NCI-H1417 treated with DMSO at 0.1 percent for 48 hours (cell line): ENCODE results near the gene TPO.

Experiments
- DNase-seq: peaks from one replicate; lab custom pipeline; 2025; lab: John Stamatoyannopoulos, UW

Gene TPO

DNA sequence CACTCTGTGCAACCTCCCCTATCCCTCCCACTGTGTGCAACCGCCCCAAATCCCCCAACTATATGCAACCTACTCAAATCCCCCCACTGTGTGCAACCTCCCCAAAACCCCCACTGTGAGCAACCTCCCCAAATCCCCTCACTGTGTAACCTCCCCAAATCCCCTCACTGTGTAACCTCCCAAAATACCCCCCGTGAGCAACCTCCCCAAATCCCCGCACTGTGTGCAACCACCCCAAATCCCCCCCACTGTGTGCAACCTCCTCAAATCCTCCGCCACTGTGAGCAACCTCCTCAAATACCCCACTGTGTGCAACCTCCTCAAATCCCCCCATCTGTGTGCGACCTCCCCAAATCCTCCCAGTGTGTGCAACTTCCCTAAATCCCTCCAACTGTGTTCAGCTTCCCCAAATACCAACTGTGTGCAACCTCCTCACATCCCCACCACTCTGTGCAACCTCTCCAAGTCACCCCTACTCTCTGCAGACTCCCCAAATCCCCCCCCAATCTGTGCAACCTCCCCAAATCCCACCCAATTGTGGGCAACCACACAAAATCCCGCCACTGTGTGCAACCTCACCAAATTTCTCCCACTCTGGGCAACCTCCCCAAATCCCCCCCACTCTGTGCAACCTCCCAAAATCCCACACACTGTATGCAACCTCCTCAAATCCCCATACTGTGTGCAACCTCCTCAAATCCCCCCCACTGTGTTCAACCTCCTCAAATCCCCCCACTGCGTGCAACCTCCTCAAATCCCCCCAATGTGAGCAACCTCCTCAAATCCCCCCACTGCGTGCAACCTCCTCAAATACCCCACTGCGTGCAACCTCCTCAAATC, 114.1 kb downstream of the TPO start:
- DNase-seq, result no peak

DNA sequence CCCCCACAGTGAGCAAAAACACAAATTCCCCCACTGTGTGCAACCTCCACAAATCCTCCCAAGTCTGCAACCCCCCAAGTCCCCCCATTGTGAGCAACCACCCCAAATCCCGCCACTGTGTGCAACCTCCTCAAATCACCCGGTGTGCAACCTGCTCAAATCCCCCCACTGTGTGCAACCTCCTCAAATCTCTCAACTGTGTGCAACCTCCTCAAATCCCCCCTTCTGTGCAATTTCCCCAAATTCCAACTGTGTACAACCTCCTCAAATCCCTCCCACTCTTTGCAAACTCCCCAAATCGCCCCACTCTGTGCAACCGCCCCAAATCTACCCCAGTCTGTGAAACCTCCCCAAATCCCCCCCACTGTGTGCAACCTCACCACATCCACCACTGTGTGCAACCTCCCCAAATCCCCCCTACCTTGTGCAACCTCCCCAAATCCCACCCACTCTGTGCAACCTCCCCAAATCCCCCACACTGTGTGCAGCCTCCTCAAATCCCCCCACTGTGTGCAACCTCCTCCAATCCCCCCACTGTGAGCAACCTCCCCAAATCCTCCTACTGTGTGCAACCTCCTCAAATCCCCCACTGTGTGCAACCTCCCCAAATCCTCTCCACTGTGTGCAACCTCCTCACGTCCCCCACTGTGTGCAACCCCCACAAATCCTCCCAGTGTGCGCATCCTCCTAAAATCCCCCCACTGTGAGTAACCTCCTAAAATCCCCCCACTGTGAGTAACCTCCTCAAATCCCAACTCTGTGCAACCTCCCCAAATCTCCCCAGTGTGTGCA, 115.2 kb downstream of the TPO start:
- no peak for DNase-seq

DNA sequence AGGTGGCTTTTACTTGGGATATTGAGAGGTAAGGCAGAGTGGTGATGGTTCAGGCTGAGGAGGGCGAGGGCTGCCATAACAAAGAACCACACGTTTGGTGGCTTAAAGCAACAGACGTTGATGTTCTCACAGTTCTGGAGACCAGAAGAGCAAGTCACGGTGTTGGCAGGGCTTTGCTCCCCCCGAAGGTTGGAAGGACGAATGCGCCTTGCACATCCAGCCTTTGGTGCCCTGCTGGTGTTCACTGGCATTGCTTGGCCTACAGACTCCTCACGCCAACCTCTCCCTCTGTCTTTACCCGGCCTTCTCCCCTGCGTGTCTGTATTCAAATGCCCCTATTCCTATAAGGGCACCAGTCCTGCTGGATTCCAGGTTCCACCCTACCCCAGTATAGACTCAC, 125.4 kb downstream of the TPO start:
- DNase-seq, result no peak

DNA sequence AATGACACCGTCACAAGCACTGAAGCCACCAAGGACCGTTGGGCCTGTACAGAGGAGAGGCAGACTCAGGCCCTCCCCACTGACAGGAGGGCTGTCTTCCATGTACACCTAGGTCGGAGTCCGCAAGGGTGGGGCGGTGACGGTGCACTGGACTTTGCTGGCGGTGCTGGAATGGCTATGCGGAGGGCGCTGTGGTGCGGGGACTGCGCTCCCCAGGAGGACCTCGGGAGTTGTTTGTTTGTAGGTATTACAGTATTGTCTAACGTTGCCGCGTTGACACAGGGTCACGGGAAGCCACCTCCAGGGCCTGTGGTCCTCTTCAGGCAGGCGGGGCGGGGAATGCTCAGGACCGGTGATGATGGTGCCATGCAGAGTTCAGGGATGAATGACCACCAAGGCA, 126.2 kb downstream of the TPO start:
- no peak for DNase-seq

DNA sequence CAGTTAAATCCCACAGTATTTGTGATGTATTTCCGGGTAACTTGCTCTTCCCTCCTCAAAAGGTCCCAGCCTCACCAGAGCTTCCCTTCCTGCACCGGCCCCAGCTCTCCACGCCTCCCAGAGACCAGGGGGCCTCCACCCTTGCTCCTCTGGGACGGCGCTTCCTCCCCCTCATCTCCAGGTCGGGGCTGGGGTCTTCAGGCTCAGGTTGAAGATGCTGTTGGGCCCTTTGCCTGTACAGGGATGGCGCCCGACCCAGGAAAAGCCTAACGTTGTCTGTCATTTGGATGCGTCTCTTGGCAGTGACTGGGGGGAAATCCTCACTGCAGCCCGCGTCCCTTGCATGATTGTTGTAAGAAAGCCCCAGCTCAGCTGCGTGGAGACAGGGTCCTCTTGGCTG, 126.7 kb downstream of the TPO start:
- no peak for DNase-seq

DNA sequence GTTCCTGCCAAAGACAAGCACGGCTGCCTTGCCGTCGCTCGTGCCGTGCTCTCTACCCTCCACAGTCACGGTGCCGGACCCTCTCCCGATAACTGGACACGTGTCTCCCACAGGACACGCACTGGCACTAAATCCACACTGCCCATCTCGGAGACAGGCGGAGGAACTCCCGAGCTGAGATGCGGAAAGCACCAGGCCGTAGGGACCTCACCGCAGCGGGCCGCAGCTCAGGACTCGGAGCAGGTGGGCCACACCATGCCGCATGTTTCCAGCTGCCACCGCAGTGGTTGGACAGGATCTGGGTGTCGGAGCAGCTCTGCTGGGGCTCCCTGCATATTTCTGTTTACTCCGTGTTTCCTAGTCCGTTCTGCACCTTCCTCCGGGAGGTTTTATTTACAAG, 127.2 kb downstream of the TPO start:
- DNase-seq, result no peak

DNA sequence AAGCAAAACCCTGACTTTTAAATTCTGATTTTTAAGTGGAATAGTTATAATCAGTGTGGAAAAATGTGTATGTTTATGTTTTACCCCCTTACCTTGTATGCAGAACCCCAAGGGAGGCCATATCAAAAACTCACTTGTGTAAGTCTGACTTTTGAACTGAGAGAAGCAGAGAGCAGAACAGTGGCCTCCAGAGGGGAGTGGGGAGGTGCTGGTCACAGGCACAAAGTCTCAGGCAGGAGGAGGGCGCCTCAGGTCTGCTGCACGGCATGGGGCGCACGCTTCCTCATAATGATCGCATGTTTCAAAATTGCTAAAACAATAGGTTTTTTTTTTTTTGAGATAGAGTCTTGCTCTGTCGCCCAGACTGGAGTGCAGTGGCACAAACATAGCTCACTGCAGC, 127.8 kb downstream of the TPO start:
- no peak for DNase-seq

DNA sequence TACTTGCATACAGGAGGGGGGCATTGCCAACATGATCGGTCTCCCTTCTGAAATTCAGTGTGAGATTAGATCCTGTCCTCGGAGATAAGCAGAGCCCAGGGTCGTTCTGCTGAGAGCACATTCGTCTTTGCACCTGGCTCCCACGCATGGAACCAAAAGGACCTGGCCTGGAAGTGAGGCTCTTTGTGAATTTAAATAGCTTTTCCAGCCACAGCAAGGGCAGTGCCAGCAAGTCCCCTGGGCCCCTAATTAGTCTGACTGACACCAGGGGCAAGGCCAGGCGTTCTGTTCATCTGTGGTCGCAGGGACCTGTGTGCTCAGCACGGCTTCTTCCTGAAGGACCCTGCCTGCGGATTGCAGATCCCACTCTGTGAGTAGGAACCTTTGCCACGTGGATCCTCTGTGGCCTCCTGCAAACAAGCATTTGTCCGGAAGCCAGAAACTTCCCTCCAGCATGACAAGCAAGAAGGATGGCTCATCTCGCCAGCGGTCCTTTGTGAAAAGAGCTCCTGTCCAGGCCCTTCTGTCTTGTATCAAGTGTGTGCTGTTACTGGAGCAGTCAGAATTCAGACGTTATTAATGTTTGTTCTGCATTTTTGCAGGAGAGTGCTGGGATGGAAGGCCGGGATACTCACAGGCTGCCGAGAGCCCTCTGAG, 128.7 kb downstream of the TPO start:
- DNase-seq, result no peak

DNA sequence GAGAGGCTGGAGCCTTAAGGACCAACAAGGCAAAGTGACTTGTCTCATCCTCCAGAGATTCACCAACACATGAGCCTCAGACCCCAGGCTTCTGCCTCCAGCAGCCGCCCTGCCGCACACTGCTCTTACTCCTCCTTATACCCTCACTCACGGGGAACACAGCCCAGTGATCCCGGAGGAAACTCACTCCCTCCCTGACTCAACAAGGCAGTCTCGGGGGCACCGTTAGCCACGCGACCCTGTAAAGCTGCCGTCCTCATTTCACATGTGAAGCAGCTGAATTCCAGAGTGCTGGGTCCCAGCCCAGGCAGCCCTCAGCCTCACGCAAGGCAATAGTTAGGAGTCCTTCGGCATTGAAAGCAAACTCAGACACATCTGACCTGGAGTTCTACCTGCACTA, 129.7 kb downstream of the TPO start:
- no peak for DNase-seq

DNA sequence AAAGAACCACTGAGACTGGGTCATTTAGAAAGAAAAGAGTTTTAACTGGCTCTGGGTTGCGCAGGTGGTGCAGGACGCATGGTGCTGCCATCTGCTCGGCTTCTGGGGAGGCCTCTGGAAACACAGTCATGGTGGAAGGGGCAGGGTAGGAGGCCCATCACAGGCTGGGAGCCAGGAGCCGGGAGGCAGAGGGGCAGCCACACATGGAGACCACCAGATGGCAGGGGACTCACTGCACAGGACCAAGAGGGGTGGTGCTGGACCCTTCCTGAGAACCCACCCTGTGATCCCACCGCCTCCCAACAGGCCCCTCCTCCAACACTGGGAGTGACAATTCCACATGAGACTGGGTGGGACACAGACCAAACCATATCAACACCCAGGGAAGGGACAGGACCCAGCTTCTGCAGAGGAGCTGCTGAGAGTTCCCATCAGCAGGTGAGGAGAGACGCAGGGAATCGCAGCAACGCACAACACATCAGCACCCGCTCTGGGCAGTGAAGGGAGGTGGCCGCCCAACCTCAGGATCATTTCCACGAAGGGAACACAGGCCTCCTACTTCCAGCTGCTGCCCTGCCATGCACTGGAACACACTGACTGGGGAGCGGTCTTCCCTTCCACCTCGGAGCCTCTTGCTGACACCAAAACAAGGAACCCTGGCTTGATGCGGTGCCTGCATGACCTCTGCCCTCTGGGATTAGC, 130.7 kb downstream of the TPO start:
- no peak for DNase-seq

DNA sequence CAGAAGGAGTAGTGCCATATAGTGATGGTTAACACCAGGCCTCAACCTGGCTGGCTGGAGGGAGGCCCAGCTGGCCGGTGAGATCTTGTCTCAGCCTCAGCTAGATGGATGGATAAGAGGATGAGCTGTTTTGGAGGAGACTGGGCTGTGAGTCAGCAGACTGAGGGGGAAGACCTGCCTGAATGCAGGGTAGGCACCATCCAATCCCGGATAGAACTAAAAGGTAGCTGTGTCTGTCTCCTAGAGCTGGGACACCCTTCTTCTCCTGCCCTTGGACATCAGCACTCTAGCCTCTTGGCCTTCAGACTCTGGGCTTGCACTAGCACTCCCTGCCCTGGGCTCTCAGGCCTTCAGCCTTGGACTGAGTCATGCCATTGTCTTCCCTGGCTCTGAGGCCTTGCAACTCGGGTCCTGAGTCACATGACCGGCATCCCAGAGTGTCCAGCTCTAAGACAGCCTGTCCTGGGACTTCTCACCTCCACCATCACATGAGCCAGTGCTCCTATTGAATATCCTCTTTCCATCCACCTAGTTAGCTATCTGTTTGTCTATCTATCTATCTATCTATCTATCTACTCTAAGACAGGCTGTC, 131.3 kb downstream of the TPO start:
- no peak for DNase-seq

DNA sequence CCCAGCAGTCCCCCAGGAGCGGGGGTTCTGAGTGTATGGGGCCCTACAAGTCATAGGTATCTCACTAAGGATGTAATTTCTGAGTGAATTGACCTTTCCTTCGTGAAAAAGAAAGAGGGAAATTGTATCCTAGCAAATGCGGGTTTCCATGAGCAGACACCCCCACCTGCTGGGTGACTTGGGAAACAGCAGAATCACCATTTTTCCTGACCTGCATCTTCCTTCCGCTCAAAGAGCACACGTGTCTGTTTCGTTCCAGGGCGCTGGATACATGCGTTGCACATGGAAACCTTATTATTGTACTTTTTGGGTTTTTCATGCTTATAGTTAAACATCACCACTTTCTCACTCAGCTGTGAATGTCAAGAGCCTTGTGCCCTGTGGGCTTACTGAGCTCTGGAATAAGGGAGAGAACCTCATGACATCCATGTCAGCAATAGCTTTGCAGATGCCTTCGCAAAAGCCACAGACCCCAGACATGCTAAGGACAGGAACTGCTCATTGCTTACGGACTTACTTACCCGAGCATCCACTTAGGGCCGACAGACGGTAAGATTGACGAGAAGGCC, 132.8 kb downstream of the TPO start:
- no peak for DNase-seq

DNA sequence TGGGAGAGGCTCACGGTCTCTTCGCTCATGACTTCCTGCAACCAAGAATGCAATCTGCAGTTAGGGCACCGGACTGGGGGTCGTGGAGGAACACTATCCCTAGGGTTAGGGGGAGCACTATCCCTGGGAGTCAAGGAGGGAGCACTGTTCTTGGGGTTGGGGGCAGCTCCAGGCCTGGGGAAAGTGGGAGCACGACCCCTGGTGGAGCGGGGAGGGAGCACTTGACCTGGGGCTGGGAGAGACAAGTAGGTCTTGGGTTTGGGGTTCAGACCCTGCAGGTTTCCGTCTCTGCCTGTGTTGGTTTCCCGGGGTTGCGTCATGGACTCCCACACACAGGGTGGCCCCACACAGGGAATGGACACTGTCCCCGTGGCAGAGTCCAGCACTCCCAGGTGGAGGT, 133.6 kb downstream of the TPO start:
- no peak for DNase-seq

DNA sequence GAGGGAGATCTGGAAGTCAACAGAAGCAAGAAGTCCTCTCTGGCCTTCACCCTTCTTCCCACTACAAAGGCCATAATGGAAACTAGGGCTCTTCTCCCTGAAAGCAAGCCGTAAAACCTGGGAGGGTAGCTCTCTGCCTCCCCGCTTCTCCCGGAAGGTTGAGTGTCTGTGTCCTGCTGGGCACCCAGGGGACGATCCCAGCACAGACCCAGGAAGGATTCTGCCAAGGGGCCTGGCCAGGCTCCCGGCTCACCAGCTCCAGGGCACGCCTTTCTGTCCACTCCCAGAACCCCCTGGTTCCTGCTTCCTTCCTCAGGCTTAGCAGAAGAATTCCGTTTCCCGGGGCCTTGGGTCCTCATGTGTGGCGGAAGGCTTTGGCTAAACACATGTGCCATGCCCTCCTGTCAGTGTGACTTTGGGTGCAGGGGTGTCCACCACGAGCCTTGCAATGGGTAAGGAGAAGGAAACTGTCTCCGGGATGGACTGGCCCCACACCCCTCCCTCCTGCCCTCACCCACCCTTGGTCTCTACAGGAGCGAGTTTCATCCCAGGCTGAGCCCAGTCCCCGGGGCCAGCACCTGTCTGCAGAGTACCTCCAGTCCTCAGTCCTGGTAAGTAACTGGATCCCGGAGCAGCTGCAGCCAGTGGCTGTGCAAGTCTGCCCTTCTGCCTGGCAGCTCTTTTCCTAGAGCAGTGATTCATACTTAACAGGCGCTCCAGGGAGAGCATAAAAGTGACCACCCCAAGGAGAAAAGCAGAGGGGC, 135.8 kb downstream of the TPO start:
- no peak for DNase-seq

DNA sequence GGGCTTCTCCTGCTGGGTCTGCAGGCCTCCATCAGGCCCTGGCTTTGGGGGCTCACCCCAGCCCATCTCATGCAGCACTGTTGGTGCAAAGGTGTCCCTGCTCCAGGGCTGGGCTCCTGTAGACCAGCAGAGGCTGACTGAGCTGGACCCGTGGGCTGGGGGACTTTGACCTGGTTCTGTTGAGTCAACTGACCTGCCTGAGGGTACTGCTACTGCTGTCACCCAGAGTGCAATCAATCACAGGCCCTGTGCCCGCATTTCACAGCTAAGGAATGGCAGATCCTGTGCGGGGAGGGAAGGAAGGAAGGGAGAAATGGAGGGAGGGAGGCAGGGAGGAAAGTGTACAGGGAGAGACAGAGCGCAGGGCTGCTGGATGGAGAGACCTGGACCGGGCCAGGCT, 136.8 kb downstream of the TPO start:
- DNase-seq, result no peak

DNA sequence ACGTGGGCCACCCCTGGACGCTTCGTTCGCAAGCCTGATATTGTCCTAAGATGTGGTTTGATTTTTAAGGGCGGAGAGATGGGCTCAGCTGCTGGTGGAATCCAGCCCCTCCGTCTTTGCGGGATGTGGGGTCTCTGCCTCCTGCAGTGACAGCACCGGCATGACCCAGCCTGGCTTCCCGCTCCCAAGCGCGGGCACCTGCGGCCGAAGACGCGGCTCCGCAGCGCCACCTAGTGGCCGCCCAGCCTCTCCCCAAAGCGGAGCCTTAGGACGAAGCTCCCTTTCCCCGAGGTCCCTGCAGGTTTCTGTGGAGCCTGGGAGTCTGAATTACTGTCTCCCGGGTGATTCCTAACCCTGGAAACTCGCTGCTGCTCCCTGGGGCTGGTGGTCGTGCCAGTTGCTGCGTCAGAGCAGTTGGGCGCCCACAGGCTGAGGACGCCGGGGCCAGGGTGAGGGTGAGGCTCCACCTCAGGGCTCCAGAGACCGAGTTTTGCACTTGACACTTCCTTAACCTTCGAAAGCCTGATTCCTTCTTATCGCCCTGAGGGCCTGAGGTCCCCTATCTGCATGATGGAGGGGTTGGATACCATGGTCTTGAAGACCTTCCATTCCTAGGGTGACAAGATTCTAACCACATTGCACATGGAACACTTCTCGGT, 137.5 kb downstream of the TPO start:
- DNase-seq, result no peak

DNA sequence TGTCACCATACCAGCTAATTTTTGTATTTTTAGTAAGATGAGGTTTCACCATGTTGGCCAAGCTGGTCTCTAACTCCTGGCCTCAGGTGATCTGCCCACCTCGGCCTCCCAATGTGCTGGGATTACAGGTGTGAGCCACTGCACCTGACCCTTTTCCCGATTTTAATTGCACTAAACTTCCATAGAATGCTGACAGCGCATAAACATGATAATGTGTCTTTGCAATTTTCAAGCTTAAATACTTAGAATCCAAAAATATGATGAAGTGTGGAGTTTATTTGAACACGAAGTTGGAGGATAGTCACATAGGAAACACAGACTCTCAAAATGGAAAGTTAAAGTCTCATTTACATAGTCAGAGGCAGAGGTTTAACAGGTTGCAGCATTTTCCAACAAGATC, 138.6 kb downstream of the TPO start:
- no peak for DNase-seq

DNA sequence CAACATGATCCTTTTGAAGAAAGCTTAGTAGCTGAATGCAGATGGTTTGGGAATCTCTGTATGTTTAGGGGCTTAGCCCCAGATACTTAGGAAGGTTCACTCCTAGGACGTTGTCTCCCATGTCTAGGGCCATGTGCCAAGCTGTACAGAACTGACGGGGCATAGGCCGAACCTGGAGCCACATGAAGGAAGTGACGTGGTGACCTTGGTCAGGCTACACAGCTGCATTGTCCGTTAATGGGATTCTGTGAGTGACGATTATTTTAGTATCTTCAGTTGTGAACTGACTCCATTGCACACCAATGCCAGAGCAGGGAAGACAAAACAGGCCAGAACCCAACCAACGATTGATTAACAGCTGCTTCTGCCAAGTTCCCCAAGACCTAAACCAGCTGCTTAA, 139.3 kb downstream of the TPO start:
- no peak for DNase-seq

DNA sequence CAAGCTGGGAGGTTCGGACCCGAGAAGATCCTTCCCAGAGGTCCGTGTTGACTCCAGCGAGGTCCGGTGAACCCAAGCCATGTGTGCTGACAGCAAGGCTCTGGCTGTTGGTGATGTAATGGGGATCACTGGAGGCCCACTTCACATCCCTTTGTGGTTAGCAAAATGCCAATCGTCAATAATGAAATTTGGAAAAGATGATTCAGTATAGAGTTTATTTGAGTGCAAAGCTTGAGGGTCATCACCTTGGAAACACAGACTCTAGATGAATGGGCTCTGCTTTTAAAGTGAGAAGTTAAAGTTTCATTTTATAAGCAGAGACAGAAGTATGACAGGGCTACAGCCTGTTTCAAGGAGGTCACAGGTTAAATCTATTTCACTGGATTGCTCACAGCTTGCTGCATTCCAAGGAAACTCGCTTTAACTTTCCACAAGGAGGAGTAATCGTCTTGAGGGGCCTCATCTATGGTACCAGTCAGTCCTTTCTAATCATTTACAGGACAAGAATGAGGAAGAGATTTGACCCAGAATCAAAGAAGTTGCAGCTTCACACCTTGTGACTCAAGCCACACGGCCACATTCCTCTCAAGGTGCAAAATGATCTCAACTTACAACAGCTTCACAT, 140.5 kb downstream of the TPO start:
- DNase-seq, result no peak

DNA sequence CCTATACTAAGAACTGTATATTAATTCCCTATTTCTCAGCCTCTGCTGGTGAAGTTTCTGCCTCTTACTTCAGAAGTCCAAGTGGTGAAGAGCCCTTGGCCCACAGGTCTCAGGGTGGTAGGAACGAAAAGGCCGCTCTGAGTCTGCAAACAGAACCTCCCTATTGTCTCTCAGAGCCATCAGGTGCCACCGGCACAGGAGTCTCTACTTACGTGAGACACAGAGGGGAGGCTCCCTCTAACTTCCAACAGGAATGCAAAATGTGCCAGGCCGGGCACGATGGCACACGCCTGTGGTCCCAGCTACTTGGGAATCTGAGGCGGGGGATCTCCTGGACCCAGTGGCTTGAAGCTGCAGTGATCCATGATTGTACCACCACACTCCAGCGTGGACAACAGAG, 143.0 kb downstream of the TPO start:
- no peak for DNase-seq
